ENCODE results near the gene ZMIZ1.

The ZMIZ1 gene

GRCh38 chr10:79207726-79208125 lies 139.0 kb downstream of the ZMIZ1 start:
- Histone ChIP-seq H3K27me3 (no peaks in the 10 kb centered on the region), H3K27ac (no peak overlapping the region), H3K4me3 (ENCODE audit: low read depth in 1 of 2, low read length in 1 of 2) (no peak overlapping the region), H3K9me3 (no peaks in the 10 kb centered on the region), H3K4me1 (ENCODE audit: control insufficient read depth in 1 of 2, insufficient read depth in 1 of 2, low read depth in 1 of 2, low read length in 1 of 2) (no peaks in the 10 kb centered on the region), H3K36me3 (peaks cover 19% of the 10 kb centered on the region)
- no peak for TF ChIP-seq CTCF (IDR thresholded peaks at IDR 0.05)

- no peak overlapping the region for H3K4me3 ChIP-seq (ENCODE audit: low read depth in 1 of 2, low read length in 1 of 2)
- peaks cover 17% of the 10 kb centered on the region for H3K36me3 ChIP-seq
- no peak overlapping the region for H3K27ac ChIP-seq
- no peaks in the 10 kb centered on the region for H3K9me3 ChIP-seq
- no peak for TF ChIP-seq CTCF (IDR thresholded peaks at IDR 0.05)
- no peaks in the 10 kb centered on the region for H3K27me3 ChIP-seq
- H3K4me1 ChIP-seq (ENCODE audit: control insufficient read depth in 1 of 2, insufficient read depth in 1 of 2, low read depth in 1 of 2, low read length in 1 of 2) = no peaks in the 10 kb centered on the region
Observed at GRCh38 chr10:79208251-79208983, 139.7 kb downstream of the ZMIZ1 start.

GRCh38 chr10:79209340-79209739 lies 140.6 kb downstream of the ZMIZ1 start:
- peaks cover 10% of the 10 kb centered on the region for H3K36me3 ChIP-seq
- H3K9me3 ChIP-seq = no peaks in the 10 kb centered on the region
- no peak overlapping the region for H3K4me3 ChIP-seq (ENCODE audit: low read depth in 1 of 2, low read length in 1 of 2)
- no peak overlapping the region for H3K27ac ChIP-seq
- H3K27me3 ChIP-seq = no peaks in the 10 kb centered on the region
- TF ChIP-seq CTCF (IDR thresholded peaks at IDR 0.05) = no peak
- no peaks in the 10 kb centered on the region for H3K4me1 ChIP-seq (ENCODE audit: control insufficient read depth in 1 of 2, insufficient read depth in 1 of 2, low read depth in 1 of 2, low read length in 1 of 2)

GRCh38 chr10:79209831-79210230 lies 141.1 kb downstream of the ZMIZ1 start:
- H3K4me3 ChIP-seq (ENCODE audit: low read depth in 1 of 2, low read length in 1 of 2) = no peak overlapping the region
- no peak for TF ChIP-seq CTCF (IDR thresholded peaks at IDR 0.05)
- H3K4me1 ChIP-seq (ENCODE audit: control insufficient read depth in 1 of 2, insufficient read depth in 1 of 2, low read depth in 1 of 2, low read length in 1 of 2) = no peaks in the 10 kb centered on the region
- peaks cover 10% of the 10 kb centered on the region for H3K36me3 ChIP-seq
- H3K9me3 ChIP-seq = no peaks in the 10 kb centered on the region
- no peak overlapping the region for H3K27ac ChIP-seq
- H3K27me3 ChIP-seq = no peaks in the 10 kb centered on the region

GRCh38 chr10:79210672-79211071 lies 141.9 kb downstream of the ZMIZ1 start:
- Histone ChIP-seq H3K9me3 (no peaks in the 10 kb centered on the region), H3K36me3 (peaks cover 10% of the 10 kb centered on the region), H3K27me3 (no peaks in the 10 kb centered on the region), H3K27ac (no peak overlapping the region), H3K4me3 (ENCODE audit: low read depth in 1 of 2, low read length in 1 of 2) (no peak overlapping the region), H3K4me1 (ENCODE audit: control insufficient read depth in 1 of 2, insufficient read depth in 1 of 2, low read depth in 1 of 2, low read length in 1 of 2) (no peaks in the 10 kb centered on the region)
- TF ChIP-seq CTCF (IDR thresholded peaks at IDR 0.05) = no peak

Data from neutrophil (primary cell).